ENCODE results near the gene PRKCH. TPM values are rescaled to one million over a fixed set of nuclear protein-coding genes. Genes with fewer than 3 reads are reported as not detected.

Gene PRKCH
- total and polyA plus RNA-seq, 2 of the 13 experiments (the other 11 are each of a cell fraction or from before 2014, with no cell fraction given) = 0.48 to 1.3 TPM

DNA sequence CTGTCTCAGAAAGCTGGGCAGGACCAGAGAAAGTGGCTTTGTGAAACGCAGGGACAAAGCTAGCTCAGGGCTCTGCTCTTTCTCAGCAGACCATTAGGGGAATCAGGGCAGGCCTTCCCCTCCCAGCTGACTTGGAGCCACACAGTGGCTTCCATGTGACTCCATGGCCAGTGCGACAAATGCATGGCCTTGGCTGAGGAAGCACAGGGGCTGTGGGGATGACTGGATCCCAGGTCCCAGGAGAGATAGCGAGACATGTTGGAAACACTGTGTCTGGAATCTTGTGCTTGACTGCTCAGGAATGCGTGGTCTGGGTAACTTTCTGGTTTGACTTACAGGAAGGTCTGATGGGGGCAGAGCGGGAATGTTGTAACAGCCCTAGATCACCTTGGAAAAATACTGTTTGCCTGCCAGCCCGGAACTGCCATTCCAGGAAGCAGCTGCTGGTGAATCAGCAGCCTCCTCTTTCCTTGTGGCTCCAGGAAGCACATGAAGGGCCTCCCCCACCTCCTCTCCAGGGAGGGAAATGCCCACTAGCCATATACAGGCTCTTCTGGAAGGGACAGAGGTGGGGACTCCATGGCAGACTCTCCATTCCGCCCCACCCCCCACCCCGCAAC, 240.4 kb downstream of the PRKCH start (continued):
- TF ChIP-seq, protein P1, sequence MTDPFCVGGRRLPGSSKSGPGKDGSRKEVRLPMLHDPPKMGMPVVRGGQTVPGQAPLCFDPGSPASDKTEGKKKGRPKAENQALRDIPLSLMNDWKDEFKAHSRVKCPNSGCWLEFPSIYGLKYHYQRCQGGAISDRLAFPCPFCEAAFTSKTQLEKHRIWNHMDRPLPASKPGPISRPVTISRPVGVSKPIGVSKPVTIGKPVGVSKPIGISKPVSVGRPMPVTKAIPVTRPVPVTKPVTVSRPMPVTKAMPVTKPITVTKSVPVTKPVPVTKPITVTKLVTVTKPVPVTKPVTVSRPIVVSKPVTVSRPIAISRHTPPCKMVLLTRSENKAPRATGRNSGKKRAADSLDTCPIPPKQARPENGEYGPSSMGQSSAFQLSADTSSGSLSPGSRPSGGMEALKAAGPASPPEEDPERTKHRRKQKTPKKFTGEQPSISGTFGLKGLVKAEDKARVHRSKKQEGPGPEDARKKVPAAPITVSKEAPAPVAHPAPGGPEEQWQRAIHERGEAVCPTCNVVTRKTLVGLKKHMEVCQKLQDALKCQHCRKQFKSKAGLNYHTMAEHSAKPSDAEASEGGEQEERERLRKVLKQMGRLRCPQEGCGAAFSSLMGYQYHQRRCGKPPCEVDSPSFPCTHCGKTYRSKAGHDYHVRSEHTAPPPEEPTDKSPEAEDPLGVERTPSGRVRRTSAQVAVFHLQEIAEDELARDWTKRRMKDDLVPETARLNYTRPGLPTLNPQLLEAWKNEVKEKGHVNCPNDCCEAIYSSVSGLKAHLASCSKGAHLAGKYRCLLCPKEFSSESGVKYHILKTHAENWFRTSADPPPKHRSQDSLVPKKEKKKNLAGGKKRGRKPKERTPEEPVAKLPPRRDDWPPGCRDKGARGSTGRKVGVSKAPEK (CRISPR knock-in tag; IDR thresholded peaks at IDR 0.05; ENCODE audit: borderline replicate concordance) = no peak
- TF ChIP-seq RFX1 (IDR thresholded peaks at IDR 0.05) (no peak), FOXC1 (CRISPR knock-in tag; IDR thresholded peaks at IDR 0.05; ENCODE audit: borderline replicate concordance) (no peak; the same call in 1 of the 2 replicates), ZNF879 (CRISPR knock-in tag; IDR thresholded peaks at IDR 0.05) (peak; percentile 79; the same call in 1 of the 2 replicates), ZNF605 (CRISPR knock-in tag; IDR thresholded peaks at IDR 0.05) (peak; percentile 69; the same call in 1 of the 2 replicates), HOXA7 (CRISPR knock-in tag; IDR thresholded peaks at IDR 0.05) (no peak), ZNF562 (CRISPR knock-in tag; IDR thresholded peaks at IDR 0.05; ENCODE audit: borderline replicate concordance) (no peak), ZMYM2 (CRISPR knock-in tag; IDR thresholded peaks at IDR 0.05) (0 out of 2 replicates have a peak, but pooled peaks have one; percentile 19), DMAP1 (CRISPR knock-in tag; IDR thresholded peaks at IDR 0.05) (peak; percentile 82; the same call in 1 of the 2 replicates), ZFX (CRISPR knock-in tag; IDR thresholded peaks at IDR 0.05; ENCODE audit: low read depth) (peak; percentile 83), DNMT3B (CRISPR knock-in tag; conservative IDR thresholded peaks at IDR 0.05) (peak; percentile 38; the same call in 1 of the 2 replicates), ZSCAN31 (CRISPR knock-in tag; IDR thresholded peaks at IDR 0.05; ENCODE audit: low read depth) (peak; percentile 85), ZKSCAN5 (CRISPR knock-in tag; IDR thresholded peaks at IDR 0.05) (no peak), BRCA1 (CRISPR knock-in tag; IDR thresholded peaks at IDR 0.05) (peak; percentile 43; the same call in 1 of the 2 replicates)
- TF ChIP-seq, protein P2, sequence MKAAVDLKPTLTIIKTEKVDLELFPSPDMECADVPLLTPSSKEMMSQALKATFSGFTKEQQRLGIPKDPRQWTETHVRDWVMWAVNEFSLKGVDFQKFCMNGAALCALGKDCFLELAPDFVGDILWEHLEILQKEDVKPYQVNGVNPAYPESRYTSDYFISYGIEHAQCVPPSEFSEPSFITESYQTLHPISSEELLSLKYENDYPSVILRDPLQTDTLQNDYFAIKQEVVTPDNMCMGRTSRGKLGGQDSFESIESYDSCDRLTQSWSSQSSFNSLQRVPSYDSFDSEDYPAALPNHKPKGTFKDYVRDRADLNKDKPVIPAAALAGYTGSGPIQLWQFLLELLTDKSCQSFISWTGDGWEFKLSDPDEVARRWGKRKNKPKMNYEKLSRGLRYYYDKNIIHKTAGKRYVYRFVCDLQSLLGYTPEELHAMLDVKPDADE (CRISPR knock-in tag; IDR thresholded peaks at IDR 0.05) = no peak
- TF ChIP-seq, protein P3, sequence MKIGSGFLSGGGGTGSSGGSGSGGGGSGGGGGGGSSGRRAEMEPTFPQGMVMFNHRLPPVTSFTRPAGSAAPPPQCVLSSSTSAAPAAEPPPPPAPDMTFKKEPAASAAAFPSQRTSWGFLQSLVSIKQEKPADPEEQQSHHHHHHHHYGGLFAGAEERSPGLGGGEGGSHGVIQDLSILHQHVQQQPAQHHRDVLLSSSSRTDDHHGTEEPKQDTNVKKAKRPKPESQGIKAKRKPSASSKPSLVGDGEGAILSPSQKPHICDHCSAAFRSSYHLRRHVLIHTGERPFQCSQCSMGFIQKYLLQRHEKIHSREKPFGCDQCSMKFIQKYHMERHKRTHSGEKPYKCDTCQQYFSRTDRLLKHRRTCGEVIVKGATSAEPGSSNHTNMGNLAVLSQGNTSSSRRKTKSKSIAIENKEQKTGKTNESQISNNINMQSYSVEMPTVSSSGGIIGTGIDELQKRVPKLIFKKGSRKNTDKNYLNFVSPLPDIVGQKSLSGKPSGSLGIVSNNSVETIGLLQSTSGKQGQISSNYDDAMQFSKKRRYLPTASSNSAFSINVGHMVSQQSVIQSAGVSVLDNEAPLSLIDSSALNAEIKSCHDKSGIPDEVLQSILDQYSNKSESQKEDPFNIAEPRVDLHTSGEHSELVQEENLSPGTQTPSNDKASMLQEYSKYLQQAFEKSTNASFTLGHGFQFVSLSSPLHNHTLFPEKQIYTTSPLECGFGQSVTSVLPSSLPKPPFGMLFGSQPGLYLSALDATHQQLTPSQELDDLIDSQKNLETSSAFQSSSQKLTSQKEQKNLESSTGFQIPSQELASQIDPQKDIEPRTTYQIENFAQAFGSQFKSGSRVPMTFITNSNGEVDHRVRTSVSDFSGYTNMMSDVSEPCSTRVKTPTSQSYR (CRISPR knock-in tag; IDR thresholded peaks at IDR 0.05; ENCODE audit: borderline replicate concordance) = peak; percentile 82; the same call in 1 of the 2 replicates
- TF ChIP-seq, protein P4, sequence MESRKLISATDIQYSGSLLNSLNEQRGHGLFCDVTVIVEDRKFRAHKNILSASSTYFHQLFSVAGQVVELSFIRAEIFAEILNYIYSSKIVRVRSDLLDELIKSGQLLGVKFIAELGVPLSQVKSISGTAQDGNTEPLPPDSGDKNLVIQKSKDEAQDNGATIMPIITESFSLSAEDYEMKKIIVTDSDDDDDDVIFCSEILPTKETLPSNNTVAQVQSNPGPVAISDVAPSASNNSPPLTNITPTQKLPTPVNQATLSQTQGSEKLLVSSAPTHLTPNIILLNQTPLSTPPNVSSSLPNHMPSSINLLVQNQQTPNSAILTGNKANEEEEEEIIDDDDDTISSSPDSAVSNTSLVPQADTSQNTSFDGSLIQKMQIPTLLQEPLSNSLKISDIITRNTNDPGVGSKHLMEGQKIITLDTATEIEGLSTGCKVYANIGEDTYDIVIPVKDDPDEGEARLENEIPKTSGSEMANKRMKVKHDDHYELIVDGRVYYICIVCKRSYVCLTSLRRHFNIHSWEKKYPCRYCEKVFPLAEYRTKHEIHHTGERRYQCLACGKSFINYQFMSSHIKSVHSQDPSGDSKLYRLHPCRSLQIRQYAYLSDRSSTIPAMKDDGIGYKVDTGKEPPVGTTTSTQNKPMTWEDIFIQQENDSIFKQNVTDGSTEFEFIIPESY (CRISPR knock-in tag; IDR thresholded peaks at IDR 0.05) = no peak; the same call in 1 of the 2 replicates
- TF ChIP-seq, protein P5, sequence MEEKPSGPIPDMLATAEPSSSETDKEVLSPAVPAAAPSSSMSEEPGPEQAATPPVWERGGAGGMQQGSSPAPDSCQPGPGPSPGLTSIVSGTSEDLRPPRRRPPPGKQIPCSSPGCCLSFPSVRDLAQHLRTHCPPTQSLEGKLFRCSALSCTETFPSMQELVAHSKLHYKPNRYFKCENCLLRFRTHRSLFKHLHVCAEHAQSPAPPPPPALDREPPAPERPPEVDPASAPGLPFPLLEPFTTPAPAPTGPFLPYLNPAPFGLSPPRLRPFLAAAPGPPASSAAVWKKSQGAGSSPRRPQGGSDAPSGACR (CRISPR knock-in tag; IDR thresholded peaks at IDR 0.05) = peak; percentile 89
